ENCODE data around the gene CAVIN1. TPM values are rescaled to one million over a fixed set of nuclear protein-coding genes. Genes with fewer than 3 reads are reported as not detected.

CAVIN1 gene
- total and polyA plus RNA-seq, 2 experiments from 2014 or later = 18.1 to 35.7 TPM

GRCh38 chr17:42394838-42395237 is 28.2 kb downstream of the CAVIN1 start (continued):
- TF ChIP-seq ZNF462 (CRISPR knock-in tag; IDR thresholded peaks at IDR 0.05) (no peak), STAT1 (IDR thresholded peaks at IDR 0.05; ENCODE audit: unreplicated experiment) (no peak), CREB1 (CRISPR knock-in tag; IDR thresholded peaks at IDR 0.05; ENCODE audit: low read depth) (no peak), JUNB (IDR thresholded peaks at IDR 0.05; ENCODE audit: unreplicated experiment) (no peak), CTCF (conservative IDR thresholded peaks at IDR 0.05; ENCODE audit: low read depth in 2 of 2) (no peak), EZH2phosphoT487 (IDR thresholded peaks at IDR 0.05; ENCODE audit: unreplicated experiment) (no peak), NANOG (IDR thresholded peaks at IDR 0.05; ENCODE audit: borderline replicate concordance) (no peak), EZH2 (IDR thresholded peaks at IDR 0.05; ENCODE audit: low read depth, unreplicated experiment) (no peak), ZNF114 (CRISPR knock-in tag; IDR thresholded peaks at IDR 0.05) (no peak), ETS1 (IDR thresholded peaks at IDR 0.05) (no peak)

Data from GM23338 (cell line).